Endodermal cell (in vitro differentiated cells): Measurements from ENCODE around the gene BTNL9. TPM values are rescaled to one million over a fixed set of nuclear protein-coding genes. Genes with fewer than 3 reads are reported as not detected.

ENCODE experiments used
- DNase-seq: peaks from one replicate; pipeline ENCODE4 v3.0.0-alpha.2; 2017
- H3K27ac ChIP-seq: 2 replicates; pipeline ENCODE4 v1.5.1; 2013; ENCODE audit warnings: mild to moderate bottlenecking, low read depth, low read length, moderate library complexity
- H3K27me3 ChIP-seq: 2 replicates; pipeline ENCODE4 v1.6.1; 2013; ENCODE audit warnings: mild to moderate bottlenecking, low read length, moderate library complexity; ENCODE audit not compliant: insufficient read depth, control insufficient read depth, poor library complexity, severe bottlenecking
- H3K36me3 ChIP-seq: 2 replicates; pipeline ENCODE4 v1.7.0; 2013; ENCODE audit warnings: mild to moderate bottlenecking, low read length, moderate library complexity; ENCODE audit not compliant: control insufficient read depth, insufficient read depth
- H3K4me1 ChIP-seq: one replicate; pipeline ENCODE4 v1.7.0; 2013; ENCODE audit warnings: low read length; ENCODE audit not compliant: control insufficient read depth, insufficient read depth
- H3K4me3 ChIP-seq: 2 replicates; pipeline ENCODE4 v1.5.1; 2013; ENCODE audit warnings: mild to moderate bottlenecking, low read length, moderate library complexity
- H3K9ac ChIP-seq: 2 replicates; pipeline ENCODE4 v1.6.1; 2013; ENCODE audit warnings: mild to moderate bottlenecking, low read length, moderate library complexity; ENCODE audit not compliant: poor library complexity, severe bottlenecking; ENCODE audit errors: extremely low read depth
- H3K9me3 ChIP-seq: 2 replicates; pipeline ENCODE4 v1.6.1; 2013; ENCODE audit warnings: mild to moderate bottlenecking, low read length, moderate library complexity; ENCODE audit not compliant: control insufficient read depth
- H3K27ac Mint-ChIP-seq: 2 replicates; pipeline ENCODE4 v1.8.0; 2020; ENCODE audit warnings: mixed read lengths
- H3K27me3 Mint-ChIP-seq: 2 replicates; pipeline ENCODE4 v1.8.0; 2021; ENCODE audit warnings: mild to moderate bottlenecking, mixed read lengths; ENCODE audit not compliant: insufficient read depth
- H3K36me3 Mint-ChIP-seq: 2 replicates; pipeline ENCODE4 v1.8.0; 2020; ENCODE audit warnings: low read depth, mixed read lengths
- H3K4me1 Mint-ChIP-seq: 2 replicates; pipeline ENCODE4 v1.8.0; 2020; ENCODE audit warnings: mixed read lengths
- H3K4me3 Mint-ChIP-seq: 2 replicates; pipeline ENCODE4 v1.8.0; 2020; ENCODE audit warnings: mild to moderate bottlenecking, moderate library complexity, mixed read lengths
- H3K9me3 Mint-ChIP-seq: 2 replicates; pipeline ENCODE4 v1.8.0; 2020; ENCODE audit warnings: mild to moderate bottlenecking, mixed read lengths
- CTCF ChIP-seq: fragments of 200-600 bp; sonication (generic); conservative IDR thresholded peaks from 2 replicates; pipeline ENCODE4 v1.5.0; 2021; ENCODE audit warnings: antibody characterized with exemption, mild to moderate bottlenecking
- WGBS, 2 experiments: methylation state at CpG; one replicate each; pipeline versions ENCODE4 v1.1.5 to v1.1.7; 2013; ENCODE audit warnings: missing lambda C conversion rate in 2 of 2, mixed read lengths in 1 of 2; ENCODE audit not compliant: insufficient coverage in 1 of 2, insufficient read length in 1 of 2; 5-methylcytosine and 5-hydroxymethylcytosine counted together
- microRNA-seq: library from miRNA; unstranded; fragments of <30 nt; microRNA quantifications from one replicate; pipeline ENCODE4 v1.2.0, GENCODE V29; 2020; ENCODE audit warnings: borderline microRNAs expressed
- total RNA-seq, 2 donors: library from RNA; stranded (reverse); fragmentation: NEBNext Ultra II Directional in 1 of 2; extraction: Animal tissue kit (Norgen Biotek cat#: 25700) in 1 of 2; gene quantifications; 2 replicates in 1 of 2; 3 replicates in 1 of 2; pipeline ENCODE4 v1.2.1, GENCODE V29; 2021

The BTNL9 gene
- total RNA-seq, 2 donors from 2014 or later: not detected

- H3K27me3 ChIP-seq: peaks cover 23% of the 10 kb centered on the region
- no peak overlapping the region for H3K4me3 ChIP-seq
- no peaks in the 10 kb centered on the region for H3K36me3 ChIP-seq
- WGBS, 2 experiments: 88 to 92% methylated on average over 4 to 5 of the region's 5 CpGs
- Mint-ChIP-seq H3K4me3 (no peak overlapping the region), H3K27ac (no peak overlapping the region), H3K36me3 (no peaks in the 10 kb centered on the region), H3K4me1 (no peaks in the 10 kb centered on the region), H3K27me3 (peaks cover 92% of the 10 kb centered on the region), H3K9me3 (peaks cover 9% of the 10 kb centered on the region)
- TF ChIP-seq CTCF: peak; percentile 39
- no peak overlapping the region for H3K9ac ChIP-seq
- no peaks in the 10 kb centered on the region for H3K4me1 ChIP-seq
- peaks cover 16% of the 10 kb centered on the region for H3K9me3 ChIP-seq
- no peak overlapping the region for H3K27ac ChIP-seq
- DNase-seq: no peak
Observed at GRCh38 chr5:181111010-181111409, 70.9 kb downstream of the BTNL9 start.

Small RNA genes lying within 50 kb of the gene (microRNA-seq; reads per million reads assigned to microRNA genes)
- not detected for gene MIR8089

Other genes with a start within 250 kb of the BTNL9 start
- 100 to 1,000 TPM in 1 of 2 donors, 10 to 100 TPM in 1; 76.2 to 101 TPM for gene MGAT1, start 237.5 kb upstream of the BTNL9 start, total RNA-seq
- gene ZFP62, start 179.0 kb upstream of the BTNL9 start, total RNA-seq: 10 to 100 TPM; 37.3 to 44.6 TPM
- gene BTNL8, start 141.1 kb upstream of the BTNL9 start, total RNA-seq: not detected
- gene BTNL3, start 51.4 kb upstream of the BTNL9 start, total RNA-seq: not detected
- not detected for gene OR2V1, start 90.9 kb downstream of the BTNL9 start, total RNA-seq
- not detected for gene OR2V2, start 107.3 kb downstream of the BTNL9 start, total RNA-seq
- gene TRIM7, start 164.9 kb downstream of the BTNL9 start, total RNA-seq: not detected
- 10 to 100 TPM; 37.5 to 41.7 TPM for gene TRIM41, start 183.0 kb downstream of the BTNL9 start, total RNA-seq
- gene RACK1, start 203.6 kb downstream of the BTNL9 start, total RNA-seq: 1,000 to 10,000 TPM; 1,942 to 1,975 TPM
- gene TRIM52, start 220.9 kb downstream of the BTNL9 start, total RNA-seq: 1 to 10 TPM; 5.3 to 5.9 TPM